DOHH2 (cell line): Measurements from ENCODE around the gene PDIK1L.

Experiments
- H3F3A ChIP-seq: fragments of 200-600 bp; sonication (generic), shearing (Covaris generic); 2 replicates; pipeline ENCODE4 v1.6.0; 2016; ENCODE audit warnings: antibody characterized with exemption, mild to moderate bottlenecking; ENCODE audit not compliant: control insufficient read depth, insufficient read depth
- H3K27ac ChIP-seq: fragments of 200-600 bp; sonication (generic); 2 replicates; pipeline ENCODE4 v1.5.1; 2014; ENCODE audit warnings: low read depth, mild to moderate bottlenecking, low read length, moderate library complexity
- H3K27me3 ChIP-seq: fragments of 200-600 bp; sonication (generic); 2 replicates; pipeline ENCODE4 v1.6.1; 2014; ENCODE audit warnings: mild to moderate bottlenecking, low read length, mixed read lengths; ENCODE audit not compliant: control insufficient read depth
- H3K36me3 ChIP-seq: fragments of 200-600 bp; sonication (generic); 2 replicates; pipeline ENCODE4 v1.6.1; 2014; ENCODE audit warnings: mild to moderate bottlenecking, low read length, moderate library complexity, mixed read lengths; ENCODE audit not compliant: control insufficient read depth
- H3K4me1 ChIP-seq: fragments of 200-600 bp; sonication (generic); 2 replicates; pipeline ENCODE4 v1.6.1; 2014; ENCODE audit warnings: mild to moderate bottlenecking, low read length, mixed read lengths; ENCODE audit not compliant: control insufficient read depth
- H3K4me2 ChIP-seq: fragments of 200-600 bp; sonication (generic); 2 replicates; pipeline ENCODE4 v1.6.0; 2014; ENCODE audit warnings: mild to moderate bottlenecking, low read length, moderate library complexity
- H3K4me3 ChIP-seq: fragments of 200-600 bp; sonication (generic); 2 replicates; pipeline ENCODE4 v1.5.1; 2014; ENCODE audit warnings: mild to moderate bottlenecking, low read length, mixed read lengths
- H3K79me2 ChIP-seq: fragments of 200-600 bp; sonication (generic); 2 replicates; pipeline ENCODE4 v1.6.1; 2014; ENCODE audit warnings: mild to moderate bottlenecking, low read length, mixed read lengths; ENCODE audit not compliant: control insufficient read depth
- H3K9me2 ChIP-seq: fragments of 200-600 bp; sonication (generic); replicated peaks from 2 replicates; pipeline ENCODE4 v1.6.1; 2014; ENCODE audit warnings: mild to moderate bottlenecking, low read length, mixed read lengths; ENCODE audit not compliant: control insufficient read depth
- H3K9me3 ChIP-seq: fragments of 200-600 bp; sonication (generic); 2 replicates; pipeline ENCODE4 v1.6.1; 2014; ENCODE audit warnings: antibody characterized with exemption, low read length, mixed read lengths; ENCODE audit not compliant: control insufficient read depth, insufficient read depth
- H4K20me1 ChIP-seq: fragments of 200-600 bp; sonication (generic); 2 replicates; pipeline ENCODE4 v1.6.0; 2014; ENCODE audit warnings: low read depth, mild to moderate bottlenecking, antibody characterized with exemption, low read length, moderate library complexity; ENCODE audit not compliant: control insufficient read depth, insufficient read depth
- EZH2phosphoT487 ChIP-seq: fragments of 200-600 bp; sonication (generic); IDR thresholded peaks from 2 replicates; pipeline ENCODE4 v1.6.1; 2017; ENCODE audit warnings: borderline replicate concordance, mild to moderate bottlenecking, antibody characterized with exemption, low read length, moderate library complexity, mixed read lengths
- TF ChIP-seq, protein P1 (sequence below): fragments of 200-600 bp; sonication (generic); IDR thresholded peaks from one replicate; pipeline ENCODE4 v1.5.1; 2014; ENCODE audit warnings: antibody characterized with exemption, mild to moderate bottlenecking, low read depth, low read length; ENCODE audit not compliant: poor library complexity, severe bottlenecking

Gene PDIK1L

DNA sequence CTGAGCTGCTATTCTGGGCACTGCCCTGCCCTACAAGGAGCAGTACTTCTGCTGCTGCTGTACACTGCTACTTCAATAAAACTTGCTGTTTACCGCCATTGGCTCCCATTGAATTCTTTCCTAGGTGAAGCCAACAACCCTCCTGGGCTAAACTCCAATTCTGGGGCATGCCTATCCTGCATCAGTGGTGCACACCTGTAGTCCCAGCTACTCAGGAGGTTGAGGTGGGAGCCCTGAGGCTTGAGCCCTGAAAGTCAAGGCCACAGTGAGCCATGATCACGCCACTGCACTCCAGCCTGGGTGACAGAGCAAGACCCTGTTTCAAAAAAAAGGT lies 21.2 kb downstream of the PDIK1L start:
- TF ChIP-seq, protein P1, sequence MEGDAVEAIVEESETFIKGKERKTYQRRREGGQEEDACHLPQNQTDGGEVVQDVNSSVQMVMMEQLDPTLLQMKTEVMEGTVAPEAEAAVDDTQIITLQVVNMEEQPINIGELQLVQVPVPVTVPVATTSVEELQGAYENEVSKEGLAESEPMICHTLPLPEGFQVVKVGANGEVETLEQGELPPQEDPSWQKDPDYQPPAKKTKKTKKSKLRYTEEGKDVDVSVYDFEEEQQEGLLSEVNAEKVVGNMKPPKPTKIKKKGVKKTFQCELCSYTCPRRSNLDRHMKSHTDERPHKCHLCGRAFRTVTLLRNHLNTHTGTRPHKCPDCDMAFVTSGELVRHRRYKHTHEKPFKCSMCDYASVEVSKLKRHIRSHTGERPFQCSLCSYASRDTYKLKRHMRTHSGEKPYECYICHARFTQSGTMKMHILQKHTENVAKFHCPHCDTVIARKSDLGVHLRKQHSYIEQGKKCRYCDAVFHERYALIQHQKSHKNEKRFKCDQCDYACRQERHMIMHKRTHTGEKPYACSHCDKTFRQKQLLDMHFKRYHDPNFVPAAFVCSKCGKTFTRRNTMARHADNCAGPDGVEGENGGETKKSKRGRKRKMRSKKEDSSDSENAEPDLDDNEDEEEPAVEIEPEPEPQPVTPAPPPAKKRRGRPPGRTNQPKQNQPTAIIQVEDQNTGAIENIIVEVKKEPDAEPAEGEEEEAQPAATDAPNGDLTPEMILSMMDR = no peak
- TF ChIP-seq EZH2phosphoT487 = no peak
- no peaks in the 10 kb centered on the region for H3F3A ChIP-seq
- no peak overlapping the region for H3K4me3 ChIP-seq
- H3K9me2 ChIP-seq = no peaks in the 10 kb centered on the region
- H3K36me3 ChIP-seq = no peaks in the 10 kb centered on the region
- no peaks in the 10 kb centered on the region for H4K20me1 ChIP-seq
- H3K4me2 ChIP-seq = 0 out of 2 replicates have a peak overlapping the region, but pooled peaks have one; percentile 7
- no peaks in the 10 kb centered on the region for H3K27me3 ChIP-seq
- peaks cover 6% of the 10 kb centered on the region for H3K4me1 ChIP-seq
- H3K27ac ChIP-seq = no peak overlapping the region
- no peaks in the 10 kb centered on the region for H3K9me3 ChIP-seq
- no peaks in the 10 kb centered on the region for H3K79me2 ChIP-seq

DNA sequence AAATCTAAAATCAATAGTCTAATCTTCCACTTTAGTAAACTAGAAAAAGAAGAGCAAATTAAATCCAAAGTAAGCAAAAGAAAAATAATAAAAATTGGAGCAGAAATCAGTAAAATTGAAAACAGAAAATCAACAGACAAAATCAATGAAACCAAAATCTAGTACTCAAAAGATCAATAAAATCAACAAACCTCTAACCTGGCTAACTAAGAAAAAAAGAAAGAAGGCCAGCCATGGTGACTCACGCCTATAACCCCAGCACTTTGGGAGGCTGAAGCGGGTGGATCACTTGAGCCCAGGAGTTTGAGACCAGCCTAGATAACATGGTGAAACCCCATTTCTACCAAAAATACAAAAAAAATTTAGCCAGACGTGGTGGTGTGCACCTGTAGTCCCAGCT lies 22.8 kb downstream of the PDIK1L start:
- H3K4me3 ChIP-seq = no peak overlapping the region
- no peaks in the 10 kb centered on the region for H3K36me3 ChIP-seq
- peaks cover 9% of the 10 kb centered on the region for H3K4me1 ChIP-seq
- H3K79me2 ChIP-seq = no peaks in the 10 kb centered on the region
- no peaks in the 10 kb centered on the region for H3F3A ChIP-seq
- H4K20me1 ChIP-seq = no peaks in the 10 kb centered on the region
- H3K9me3 ChIP-seq = no peaks in the 10 kb centered on the region
- H3K27ac ChIP-seq = no peak overlapping the region
- H3K27me3 ChIP-seq = no peaks in the 10 kb centered on the region
- no peak overlapping the region for H3K4me2 ChIP-seq
- no peaks in the 10 kb centered on the region for H3K9me2 ChIP-seq
- TF ChIP-seq EZH2phosphoT487 = no peak
- TF ChIP-seq, protein P1 = no peak

DNA sequence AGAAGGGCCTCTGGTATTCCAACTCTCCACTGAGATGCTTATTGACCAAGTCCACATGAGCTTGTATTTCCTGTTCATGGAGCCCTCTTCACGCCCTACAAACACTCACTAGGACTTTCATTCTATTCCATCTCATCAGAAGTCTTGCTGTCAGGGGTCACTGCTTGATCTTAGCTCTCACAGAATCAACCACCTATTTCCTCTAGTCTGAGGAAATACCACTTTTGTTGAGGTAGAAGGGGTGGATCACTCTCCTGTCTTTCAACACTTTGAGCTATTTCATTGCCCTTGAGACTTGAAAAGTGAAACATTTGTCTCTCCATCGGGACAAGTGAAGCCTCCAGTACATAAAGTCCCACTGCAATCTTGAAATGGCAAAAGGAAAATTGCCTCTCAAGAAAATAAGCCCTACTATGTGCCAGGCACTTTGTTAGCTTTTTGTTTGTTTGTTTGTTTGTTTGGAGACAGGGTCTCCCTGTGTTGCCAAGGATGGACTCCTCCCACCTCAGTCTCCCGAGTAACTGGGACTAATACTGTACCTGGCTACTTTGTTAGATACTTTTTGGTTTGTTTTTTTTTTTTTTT lies 27.4 kb downstream of the PDIK1L start:
- no peak for TF ChIP-seq EZH2phosphoT487
- TF ChIP-seq, protein P1 = no peak
- H3K27ac ChIP-seq = no peak overlapping the region
- H3K4me3 ChIP-seq = no peak overlapping the region
- no peaks in the 10 kb centered on the region for H3K27me3 ChIP-seq
- peaks cover 3% of the 10 kb centered on the region; the same call in 1 of the 2 replicates for H3K4me1 ChIP-seq
- no peaks in the 10 kb centered on the region for H3K36me3 ChIP-seq
- H3K9me3 ChIP-seq = no peaks in the 10 kb centered on the region
- H3K9me2 ChIP-seq = no peaks in the 10 kb centered on the region
- no peak overlapping the region for H3K4me2 ChIP-seq
- H3F3A ChIP-seq = no peaks in the 10 kb centered on the region
- no peaks in the 10 kb centered on the region for H4K20me1 ChIP-seq
- no peaks in the 10 kb centered on the region for H3K79me2 ChIP-seq

DNA sequence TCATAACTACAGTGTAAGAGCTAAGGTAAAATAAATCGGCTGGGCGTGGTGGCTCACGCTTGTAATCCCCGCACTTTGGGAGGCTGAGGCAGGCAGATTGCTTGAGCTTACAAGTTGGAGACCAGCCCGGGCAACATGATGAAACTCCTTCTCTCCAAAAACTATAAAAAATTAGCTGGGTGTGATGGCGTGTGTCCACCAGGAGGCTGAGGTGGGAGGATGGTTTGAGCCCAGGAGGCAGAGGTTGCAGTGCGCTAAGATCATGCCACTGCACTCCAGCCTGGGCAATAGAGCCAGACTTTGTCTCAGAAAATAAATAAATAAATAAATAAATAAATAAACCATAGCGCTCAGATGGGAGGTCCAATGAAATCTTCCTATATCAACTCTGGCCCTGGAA lies 30.5 kb downstream of the PDIK1L start:
- H3K79me2 ChIP-seq = no peaks in the 10 kb centered on the region
- no peak overlapping the region for H3K4me2 ChIP-seq
- H3K9me2 ChIP-seq = no peaks in the 10 kb centered on the region
- no peaks in the 10 kb centered on the region for H3K9me3 ChIP-seq
- TF ChIP-seq EZH2phosphoT487 = no peak
- TF ChIP-seq, protein P1 = no peak
- H3K4me1 ChIP-seq = peaks cover 7% of the 10 kb centered on the region
- H3F3A ChIP-seq = 0 out of 2 replicates have a peak, but pooled peaks cover 4% of the 10 kb centered on the region
- H3K27ac ChIP-seq = no peak overlapping the region
- H3K4me3 ChIP-seq = no peak overlapping the region
- H3K36me3 ChIP-seq = no peaks in the 10 kb centered on the region
- no peaks in the 10 kb centered on the region for H3K27me3 ChIP-seq
- H4K20me1 ChIP-seq = no peaks in the 10 kb centered on the region; the same call in 1 of the 2 replicates
